HG02852 (cell line): ENCODE data around the gene ESRRB.

ENCODE experiments used
- ATAC-seq: cut with Tn5 transposase; IDR thresholded peaks from one replicate; pipeline ENCODE4 v1.9.1; 2021; ENCODE audit warnings: mild to moderate bottlenecking, moderate library complexity; ENCODE audit not compliant: unreplicated experiment

ESRRB gene

GRCh38 chr14:76491172-76491930, 115.4 kb downstream of the ESRRB start:
- no peak for ATAC-seq

GRCh38 chr14:76495983-76496382, 120.0 kb downstream of the ESRRB start:
- no peak for ATAC-seq

- no peak for ATAC-seq
Observed at GRCh38 chr14:76496595-76496994, 120.7 kb downstream of the ESRRB start.

GRCh38 chr14:76497550-76498462, 121.9 kb downstream of the ESRRB start:
- ATAC-seq = no peak

- no peak for ATAC-seq
Observed at GRCh38 chr14:76498463-76498935, 122.6 kb downstream of the ESRRB start.

- ATAC-seq = no peak
Observed at GRCh38 chr14:76498976-76499375, 123.0 kb downstream of the ESRRB start.

- ATAC-seq = no peak
Observed at GRCh38 chr14:76499399-76499798, 123.5 kb downstream of the ESRRB start.

- ATAC-seq = no peak
Observed at GRCh38 chr14:76500011-76500410, 124.1 kb downstream of the ESRRB start.

- ATAC-seq = no peak
Observed at GRCh38 chr14:76500480-76500879, 124.5 kb downstream of the ESRRB start.

GRCh38 chr14:76501156-76501720, 125.3 kb downstream of the ESRRB start:
- ATAC-seq = no peak

- no peak for ATAC-seq
Observed at GRCh38 chr14:76502219-76502618, 126.3 kb downstream of the ESRRB start.

- ATAC-seq = no peak
Observed at GRCh38 chr14:76502638-76503037, 126.7 kb downstream of the ESRRB start.

GRCh38 chr14:76509311-76509710, 133.4 kb downstream of the ESRRB start:
- ATAC-seq = no peak

- no peak for ATAC-seq
Observed at GRCh38 chr14:76510181-76510580, 134.2 kb downstream of the ESRRB start.

- no peak for ATAC-seq
Observed at GRCh38 chr14:76514213-76514998, 138.5 kb downstream of the ESRRB start.

- ATAC-seq = no peak
Observed at GRCh38 chr14:76516884-76517283, 140.9 kb downstream of the ESRRB start.

GRCh38 chr14:76518366-76518765, 142.4 kb downstream of the ESRRB start:
- no peak for ATAC-seq

GRCh38 chr14:76525106-76525821, 149.3 kb downstream of the ESRRB start:
- no peak for ATAC-seq

- no peak for ATAC-seq
Observed at GRCh38 chr14:76531085-76531484, 155.1 kb downstream of the ESRRB start.

GRCh38 chr14:76531821-76532318, 155.9 kb downstream of the ESRRB start:
- ATAC-seq = no peak
